IPS-15b (cell line): ENCODE measurements around the gene SDHC.
A peak's percentile ranks its signal among the peaks of the same experiment; 100 is the strongest.

ENCODE experiments used
- H3K27me3 ChIP-seq: one replicate; pipeline ENCODE4 v1.6.1; 2013; ENCODE audit warnings: low read length; ENCODE audit not compliant: control insufficient read depth, insufficient read depth
- H3K36me3 ChIP-seq: one replicate; pipeline ENCODE4 v1.6.1; 2013; ENCODE audit warnings: low read length; ENCODE audit not compliant: control insufficient read depth, insufficient read depth
- H3K4me1 ChIP-seq: one replicate; pipeline ENCODE4 v1.6.1; 2013; ENCODE audit warnings: mild to moderate bottlenecking, low read length; ENCODE audit not compliant: control insufficient read depth, insufficient read depth
- H3K4me3 ChIP-seq: one replicate; pipeline ENCODE4 v1.5.1; 2013; ENCODE audit warnings: low read depth, low read length
- H3K9ac ChIP-seq: one replicate; pipeline ENCODE4 v1.6.1; 2013; ENCODE audit warnings: low read depth, mild to moderate bottlenecking, low read length
- H3K9me3 ChIP-seq: one replicate; pipeline ENCODE4 v1.6.1; 2013; ENCODE audit warnings: mild to moderate bottlenecking, low read length; ENCODE audit not compliant: control insufficient read depth, insufficient read depth

Gene SDHC

GRCh38 chr1:161297415-161297814, 16.8 kb upstream of the SDHC start:
- Histone ChIP-seq H3K36me3 (no peaks in the 10 kb centered on the region), H3K9me3 (no peaks in the 10 kb centered on the region), H3K9ac (no peak overlapping the region), H3K4me1 (peaks cover 2% of the 10 kb centered on the region), H3K4me3 (no peak overlapping the region), H3K27me3 (no peaks in the 10 kb centered on the region)

DNA sequence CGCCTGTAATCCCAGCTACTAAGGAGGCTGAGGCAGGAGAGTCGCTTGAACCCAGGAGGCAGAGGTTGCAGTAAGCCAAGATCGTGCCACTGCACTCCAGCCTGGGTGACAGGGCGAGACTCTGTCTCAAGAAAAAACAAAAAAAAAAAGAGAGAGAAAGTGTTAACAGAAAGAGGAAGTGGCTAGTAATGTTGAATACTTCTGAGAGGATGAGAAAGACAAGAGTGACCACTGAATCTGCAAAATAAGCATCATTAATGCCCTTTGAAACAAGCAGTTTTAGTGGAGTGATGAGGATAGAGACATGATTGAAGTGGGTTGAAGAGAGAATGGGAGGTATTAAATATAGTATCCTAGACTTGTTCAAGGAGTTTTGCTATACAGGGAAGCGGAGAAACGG, 16.1 kb upstream of the SDHC start:
- Histone ChIP-seq H3K4me3 (no peak overlapping the region), H3K36me3 (no peaks in the 10 kb centered on the region), H3K9ac (no peak overlapping the region), H3K4me1 (peaks cover 4% of the 10 kb centered on the region), H3K27me3 (no peaks in the 10 kb centered on the region), H3K9me3 (no peaks in the 10 kb centered on the region)

- Histone ChIP-seq H3K9ac (no peak overlapping the region), H3K4me1 (peaks cover 11% of the 10 kb centered on the region), H3K27me3 (no peaks in the 10 kb centered on the region), H3K4me3 (no peak overlapping the region), H3K36me3 (no peaks in the 10 kb centered on the region), H3K9me3 (no peaks in the 10 kb centered on the region)
Observed at GRCh38 chr1:161299347-161299746, 14.8 kb upstream of the SDHC start.

- no peak overlapping the region for H3K4me3 ChIP-seq
- no peak overlapping the region for H3K9ac ChIP-seq
- no peaks in the 10 kb centered on the region for H3K9me3 ChIP-seq
- no peaks in the 10 kb centered on the region for H3K27me3 ChIP-seq
- no peaks in the 10 kb centered on the region for H3K36me3 ChIP-seq
- peaks cover 11% of the 10 kb centered on the region for H3K4me1 ChIP-seq
Observed at GRCh38 chr1:161300478-161300877, 13.7 kb upstream of the SDHC start.

- H3K4me3 ChIP-seq, result peak overlapping the region; percentile 93
- no peak overlapping the region for H3K9ac ChIP-seq
Observed at GRCh38 chr1:161304927-161305866, 9.0 kb upstream of the SDHC start.

GRCh38 chr1:161305867-161306519, 8.2 kb upstream of the SDHC start:
- peaks cover 13% of the 10 kb centered on the region for H3K4me1 ChIP-seq
- no peaks in the 10 kb centered on the region for H3K9me3 ChIP-seq
- H3K36me3 ChIP-seq, result no peaks in the 10 kb centered on the region
- H3K9ac ChIP-seq, result no peak overlapping the region
- no peaks in the 10 kb centered on the region for H3K27me3 ChIP-seq
- H3K4me3 ChIP-seq, result peak overlapping the region; percentile 93

More at GRCh38 chr1:161304927-161305866, 9.0 kb upstream of the SDHC start:
- Histone ChIP-seq H3K9me3 (no peaks in the 10 kb centered on the region), H3K4me1 (peaks cover 15% of the 10 kb centered on the region), H3K27me3 (no peaks in the 10 kb centered on the region), H3K36me3 (no peaks in the 10 kb centered on the region)

GRCh38 chr1:161307230-161307768, 6.9 kb upstream of the SDHC start:
- no peak overlapping the region for H3K9ac ChIP-seq
- H3K36me3 ChIP-seq, result no peaks in the 10 kb centered on the region
- H3K27me3 ChIP-seq, result no peaks in the 10 kb centered on the region
- H3K9me3 ChIP-seq, result no peaks in the 10 kb centered on the region
- no peak overlapping the region for H3K4me3 ChIP-seq
- H3K4me1 ChIP-seq, result peaks cover 13% of the 10 kb centered on the region

DNA sequence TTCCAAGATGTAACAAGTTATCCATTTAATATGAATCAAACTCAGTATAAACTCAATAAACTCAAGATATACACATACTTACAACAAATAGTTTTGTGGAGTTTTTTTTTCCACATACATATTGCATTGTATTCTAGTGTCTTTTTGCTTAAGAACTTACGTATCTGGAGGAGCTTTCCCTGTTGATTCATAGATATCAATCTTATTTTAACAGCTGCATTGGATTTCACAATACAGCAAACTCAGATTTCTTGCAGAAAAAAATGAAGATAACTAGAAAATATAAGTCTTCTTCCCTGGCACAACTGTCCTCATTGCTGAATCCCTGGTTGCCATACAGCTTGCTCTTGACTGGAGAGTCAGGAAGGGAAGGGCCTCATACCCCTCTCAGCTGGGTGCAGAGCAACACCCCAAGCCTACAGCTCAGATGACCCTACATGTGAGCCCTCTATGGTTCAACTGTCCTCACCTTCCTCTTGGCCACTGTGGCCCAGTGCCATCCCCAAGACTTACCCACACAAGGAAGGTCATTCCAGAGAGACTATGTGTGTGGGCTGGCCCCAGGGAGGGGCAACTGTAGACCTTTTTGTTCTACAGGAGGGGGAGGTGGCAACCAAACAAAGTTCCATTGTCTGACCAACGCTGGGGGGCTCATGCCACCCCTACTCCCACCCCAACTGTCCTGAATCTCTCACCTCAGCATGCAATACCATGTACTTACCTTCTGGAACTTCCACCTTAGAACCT, 6.1 kb upstream of the SDHC start:
- Histone ChIP-seq H3K9ac (no peak overlapping the region), H3K9me3 (no peaks in the 10 kb centered on the region), H3K27me3 (no peaks in the 10 kb centered on the region), H3K36me3 (no peaks in the 10 kb centered on the region), H3K4me3 (no peak overlapping the region), H3K4me1 (peaks cover 11% of the 10 kb centered on the region)

DNA sequence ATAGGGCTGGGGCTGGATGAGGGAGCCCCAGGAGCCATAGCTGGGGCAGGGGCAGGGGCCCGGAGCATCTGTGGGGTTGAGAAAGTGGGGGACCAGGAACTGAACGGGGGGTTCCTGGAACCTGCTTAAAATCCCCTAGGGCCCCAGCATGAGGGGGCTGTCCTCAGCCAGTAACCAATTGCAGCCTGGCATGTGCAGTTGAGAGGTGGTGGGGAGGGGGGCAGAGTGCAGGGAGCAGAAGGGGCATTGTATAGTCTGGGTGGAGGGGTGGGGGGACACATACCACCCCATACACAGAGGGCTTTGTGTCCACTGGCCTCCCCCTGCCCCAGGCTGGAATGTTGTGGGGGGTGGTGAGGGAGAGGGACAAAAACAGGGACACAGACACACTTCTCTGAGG, 4.3 kb upstream of the SDHC start, which contains the start of gene MPZ:
Gene MPZ, minus strand, starts transcription at position 101 of the 400 bp plus-strand sequence. Its CDS starts 63 bp downstream, at position 38.
- Histone ChIP-seq H3K4me3 (no peak within 1 kb of the TSS), H3K27me3 (no peaks in the 10 kb centered on the region), H3K36me3 (no peaks in the 10 kb centered on the region), H3K9me3 (no peaks in the 10 kb centered on the region), H3K4me1 (peaks cover 4% of the 10 kb centered on the region), H3K9ac (no peak within 1 kb of the TSS)

DNA sequence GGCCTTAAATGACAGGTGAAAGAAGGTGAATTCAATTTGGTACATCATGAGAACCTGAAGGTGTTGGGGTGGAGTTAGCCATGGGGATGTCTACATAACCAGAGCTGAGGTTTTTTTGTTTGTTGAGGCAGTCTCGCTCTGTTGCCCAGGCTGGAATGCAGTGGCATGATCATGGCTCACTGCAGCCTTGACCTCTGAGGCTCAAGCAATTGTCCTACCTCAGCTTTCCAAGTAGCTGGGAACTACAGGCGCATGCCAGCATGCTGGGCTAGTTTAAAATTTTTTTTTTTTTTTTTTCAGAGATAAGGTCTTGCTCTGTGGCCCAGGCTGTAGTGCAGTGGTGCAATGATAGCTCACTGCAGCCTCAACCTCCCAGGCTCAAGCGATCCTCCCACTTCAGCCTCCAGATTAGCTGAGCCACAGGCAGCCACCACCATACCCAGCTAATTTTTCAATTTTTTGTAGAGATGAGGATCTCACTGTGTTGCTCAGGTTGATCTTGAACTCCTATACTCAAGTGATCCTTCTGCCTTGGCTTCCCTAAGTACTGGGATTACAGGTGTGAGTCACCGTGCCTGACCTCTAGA, 2.5 kb upstream of the SDHC start:
- Histone ChIP-seq H3K4me3 (no peak overlapping the region), H3K9ac (no peak overlapping the region), H3K36me3 (no peaks in the 10 kb centered on the region), H3K9me3 (no peaks in the 10 kb centered on the region), H3K4me1 (peaks cover 12% of the 10 kb centered on the region), H3K27me3 (no peaks in the 10 kb centered on the region)

DNA sequence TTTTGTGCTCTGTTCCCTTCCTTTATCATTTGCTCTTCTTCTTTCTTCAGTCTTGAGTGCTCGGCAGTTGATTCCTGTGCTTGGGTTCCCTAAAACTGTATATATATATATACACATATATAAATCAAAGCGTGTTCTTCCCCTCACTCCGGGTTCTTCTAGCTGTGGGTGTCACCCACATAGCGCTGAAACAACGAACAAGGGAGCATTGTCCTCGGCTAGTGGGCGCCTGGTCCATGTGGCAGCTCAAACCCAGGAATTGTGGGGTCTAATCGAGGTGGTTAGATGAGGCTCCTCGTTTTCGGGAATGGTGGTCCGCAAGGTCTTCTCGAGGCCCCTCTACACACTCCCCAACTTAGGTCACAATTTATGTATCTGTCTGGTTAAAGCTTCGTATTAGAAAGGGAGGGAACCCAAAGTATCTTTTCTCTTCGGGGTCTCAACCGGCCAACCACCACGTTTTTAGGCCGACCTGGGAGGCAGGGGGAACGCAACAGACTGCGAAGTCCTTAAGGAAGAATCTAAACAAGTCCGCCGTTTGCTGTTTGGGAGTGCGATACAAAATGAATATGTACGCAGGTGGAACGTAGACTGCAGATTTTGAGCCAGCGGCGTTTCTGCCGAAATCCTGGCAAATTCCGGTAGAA, 504 bp upstream of the SDHC start:
- H3K4me1 ChIP-seq, result peaks cover 10% of the 10 kb centered on the region
- H3K36me3 ChIP-seq, result no peaks in the 10 kb centered on the region
- no peaks in the 10 kb centered on the region for H3K27me3 ChIP-seq
- H3K9ac ChIP-seq, result peak overlapping the region; percentile 97
- no peaks in the 10 kb centered on the region for H3K9me3 ChIP-seq
- H3K4me3 ChIP-seq, result peak overlapping the region; percentile 98
